Muscle layer of colon (tissue), 2 donors: Measurements from ENCODE around the gene SH3TC1.

ENCODE experiments used
- H3K27ac ChIP-seq: one replicate; pipeline ENCODE4 v1.7.0; 2013; ENCODE audit warnings: low read depth, mild to moderate bottlenecking, low read length, moderate library complexity
- H3K27me3 ChIP-seq, 2 donors: one replicate each; pipeline ENCODE4 v1.7.0; 2013; ENCODE audit warnings: low read length in 2 of 2, mild to moderate bottlenecking in 2 of 2; ENCODE audit not compliant: insufficient read depth in 2 of 2, control insufficient read depth in 1 of 2
- H3K36me3 ChIP-seq: one replicate; pipeline ENCODE4 v1.7.0; 2013; ENCODE audit warnings: mild to moderate bottlenecking, low read length; ENCODE audit not compliant: insufficient read depth
- H3K4me1 ChIP-seq: one replicate; pipeline ENCODE4 v1.7.0; 2013; ENCODE audit warnings: mild to moderate bottlenecking, low read length; ENCODE audit not compliant: insufficient read depth
- H3K4me3 ChIP-seq, 2 donors: one replicate each; pipeline ENCODE4 v1.7.0; 2013; ENCODE audit warnings: low read length in 2 of 2, low read depth in 1 of 2, mild to moderate bottlenecking in 1 of 2, moderate library complexity in 1 of 2
- H3K9ac ChIP-seq: one replicate; pipeline ENCODE4 v1.7.0; 2013; ENCODE audit warnings: low read length
- H3K9me3 ChIP-seq: one replicate; pipeline ENCODE4 v1.7.0; 2013; ENCODE audit warnings: mild to moderate bottlenecking, low read length
- donor health status: abdominal sarcoma.
- donor health status: Adenocarcinoma of cecum.

The SH3TC1 gene

DNA sequence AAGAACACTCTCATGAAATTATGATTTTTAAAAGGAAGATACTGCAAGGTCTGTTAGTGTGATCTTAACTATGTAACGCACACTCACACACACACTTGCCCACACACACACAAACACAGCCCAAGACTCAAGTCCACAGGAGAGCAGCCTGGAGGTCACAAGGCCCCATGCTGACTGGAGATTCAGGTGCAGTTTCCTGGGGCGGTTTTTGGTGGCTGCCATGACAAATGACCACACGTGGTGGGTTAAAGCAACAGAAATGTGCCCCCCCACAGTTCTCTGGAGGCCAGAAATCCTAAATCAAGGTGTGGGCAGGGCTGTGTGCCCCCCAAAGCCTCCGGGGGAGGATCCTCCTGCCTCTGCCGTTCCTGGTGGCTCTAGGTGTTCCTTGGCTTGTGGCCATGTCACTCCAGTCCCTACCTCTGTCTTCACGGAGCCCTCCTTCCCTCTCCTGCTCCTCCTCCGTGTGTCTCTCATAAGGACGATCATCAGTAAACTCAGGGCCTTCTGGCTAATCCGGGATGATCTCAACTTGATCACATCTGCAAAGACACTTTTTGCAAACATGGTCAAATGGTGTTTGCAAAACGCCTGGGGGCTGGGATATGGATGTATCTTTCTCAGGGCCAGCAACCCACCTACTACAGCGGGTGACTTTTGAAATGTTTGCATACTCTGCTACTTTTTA is 60.8 kb downstream of the SH3TC1 start:
- Histone ChIP-seq H3K9me3 (no peaks in the 10 kb centered on the region), H3K9ac (no peak overlapping the region), H3K27ac (no peak overlapping the region), H3K4me1 (peaks cover 5% of the 10 kb centered on the region), H3K27me3 (no peaks in the 10 kb centered on the region), H3K4me3 (no peak overlapping the region), H3K36me3 (no peaks in the 10 kb centered on the region)

DNA sequence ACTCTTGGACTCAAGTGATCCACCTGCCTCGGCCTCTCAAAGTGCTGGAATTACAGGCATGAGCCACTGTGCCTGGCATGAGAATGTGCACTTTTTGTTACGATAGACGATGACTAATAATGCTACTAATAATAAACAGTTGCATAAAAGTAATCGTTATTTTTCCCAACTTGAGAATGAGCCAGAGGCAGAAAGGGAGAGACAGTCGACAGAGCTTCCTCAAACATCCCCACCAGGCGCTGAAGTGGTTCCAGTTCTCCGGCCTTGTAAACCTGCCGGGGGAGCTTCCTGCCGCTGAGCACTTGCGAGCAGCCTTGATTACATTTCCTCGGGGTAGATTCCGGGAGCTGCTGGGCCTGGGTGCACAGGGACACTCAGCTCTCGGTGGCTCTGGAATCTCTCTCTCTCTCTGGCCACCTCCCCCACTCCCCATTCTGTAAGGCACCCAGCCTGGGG is 61.6 kb downstream of the SH3TC1 start:
- H3K9ac ChIP-seq: no peak overlapping the region
- no peaks in the 10 kb centered on the region for H3K9me3 ChIP-seq
- H3K27ac ChIP-seq: peak overlapping the region; percentile 6
- no peaks in the 10 kb centered on the region for H3K27me3 ChIP-seq
- H3K36me3 ChIP-seq: no peaks in the 10 kb centered on the region
- peaks cover 5% of the 10 kb centered on the region for H3K4me1 ChIP-seq
- no peak overlapping the region for H3K4me3 ChIP-seq

DNA sequence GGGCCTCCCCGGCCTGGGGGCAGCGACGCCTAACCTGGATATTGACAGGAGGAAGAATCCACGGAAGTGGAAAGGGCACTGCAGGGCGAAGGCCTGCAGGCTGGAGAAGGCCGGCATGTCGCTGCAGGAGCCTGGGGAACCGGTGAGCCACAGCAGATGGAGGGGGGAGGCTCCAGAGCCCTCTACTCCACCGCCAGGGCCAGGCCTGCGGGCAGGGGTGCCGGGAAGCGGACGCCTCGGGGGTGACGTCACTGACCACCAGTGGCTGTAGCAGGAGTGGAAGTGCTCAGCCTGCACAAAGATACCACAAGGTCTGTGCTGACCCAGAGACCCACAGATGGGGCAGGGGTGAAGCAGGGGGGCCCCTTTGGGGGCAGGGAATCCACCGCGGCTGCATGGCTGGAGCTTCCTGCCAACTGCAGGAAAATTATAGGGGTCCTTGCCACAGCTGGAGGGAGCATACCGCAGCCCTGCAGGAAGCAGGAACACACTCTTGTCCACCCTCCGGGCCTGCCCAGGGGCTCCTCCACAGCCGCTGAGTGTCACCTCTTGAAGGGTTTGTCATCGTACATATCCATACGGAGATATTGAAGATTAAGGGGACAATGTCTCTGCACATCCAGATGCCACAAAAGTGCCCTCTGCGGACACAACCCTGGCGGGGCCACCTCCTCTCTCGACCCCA is 62.9 kb downstream of the SH3TC1 start:
- H3K4me1 ChIP-seq: peaks cover 9% of the 10 kb centered on the region
- no peaks in the 10 kb centered on the region for H3K27me3 ChIP-seq
- no peak overlapping the region for H3K9ac ChIP-seq
- H3K9me3 ChIP-seq: no peaks in the 10 kb centered on the region
- no peak overlapping the region for H3K27ac ChIP-seq
- H3K36me3 ChIP-seq: no peaks in the 10 kb centered on the region
- H3K4me3 ChIP-seq: no peak overlapping the region

DNA sequence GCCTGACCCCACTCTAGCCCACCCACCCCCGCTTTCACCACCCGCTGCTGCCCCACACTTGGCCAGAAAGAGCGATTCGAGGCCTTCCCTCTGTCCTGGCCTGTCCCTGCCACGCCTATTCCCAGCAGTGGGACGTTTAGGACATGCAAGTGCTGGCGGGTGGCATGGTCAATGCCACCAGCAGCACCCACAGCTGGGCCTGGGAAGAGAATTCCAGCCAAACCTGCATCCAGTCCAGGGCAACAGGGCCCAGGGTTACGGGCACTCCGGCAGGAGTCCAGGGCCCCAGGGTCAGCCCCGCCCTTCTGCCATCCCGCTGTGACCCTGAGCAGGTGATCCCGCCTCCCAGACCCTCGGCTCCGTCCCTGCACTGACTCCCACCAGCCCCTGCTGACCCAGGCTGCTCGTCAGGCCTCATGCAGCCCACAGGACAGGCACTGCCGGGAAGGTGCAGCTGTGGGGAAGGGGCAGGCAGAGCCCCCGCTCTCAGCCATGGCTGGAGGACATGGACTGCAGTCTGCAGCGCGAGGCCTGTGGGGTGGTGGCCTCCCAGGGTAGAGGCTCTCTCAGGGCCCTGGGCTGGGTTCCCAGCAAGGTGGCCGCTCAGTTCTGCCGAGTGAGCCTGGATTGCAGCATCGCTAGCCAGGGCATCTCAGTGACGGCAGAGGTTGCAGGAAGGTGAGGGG is 63.7 kb downstream of the SH3TC1 start:
- no peak overlapping the region for H3K27ac ChIP-seq
- no peaks in the 10 kb centered on the region for H3K27me3 ChIP-seq
- no peaks in the 10 kb centered on the region for H3K9me3 ChIP-seq
- H3K36me3 ChIP-seq: no peaks in the 10 kb centered on the region
- peaks cover 17% of the 10 kb centered on the region for H3K4me1 ChIP-seq
- H3K4me3 ChIP-seq: no peak overlapping the region
- H3K9ac ChIP-seq: no peak overlapping the region

DNA sequence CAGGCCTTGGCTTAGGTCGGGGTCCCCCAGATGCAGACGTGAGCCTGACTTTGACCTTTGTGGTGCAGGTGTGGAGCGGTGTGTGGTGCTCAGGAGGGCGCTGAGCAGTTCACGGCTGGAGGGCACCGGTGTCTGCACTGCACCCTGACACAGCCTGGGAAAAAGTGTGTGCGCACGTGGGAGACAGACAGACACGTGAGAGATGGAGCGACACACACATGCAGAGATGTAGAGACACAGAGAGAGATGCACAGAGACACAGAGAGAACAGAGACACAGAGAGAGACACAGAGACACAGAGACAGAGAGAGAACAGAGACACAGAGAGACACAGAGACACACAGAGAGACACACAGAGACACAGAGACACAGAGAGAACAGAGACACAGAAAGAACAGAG is 64.3 kb downstream of the SH3TC1 start:
- Histone ChIP-seq H3K27ac (no peak overlapping the region), H3K27me3 (no peaks in the 10 kb centered on the region), H3K36me3 (no peaks in the 10 kb centered on the region), H3K9me3 (no peaks in the 10 kb centered on the region), H3K9ac (no peak overlapping the region), H3K4me1 (peaks cover 18% of the 10 kb centered on the region), H3K4me3 (no peak overlapping the region)

DNA sequence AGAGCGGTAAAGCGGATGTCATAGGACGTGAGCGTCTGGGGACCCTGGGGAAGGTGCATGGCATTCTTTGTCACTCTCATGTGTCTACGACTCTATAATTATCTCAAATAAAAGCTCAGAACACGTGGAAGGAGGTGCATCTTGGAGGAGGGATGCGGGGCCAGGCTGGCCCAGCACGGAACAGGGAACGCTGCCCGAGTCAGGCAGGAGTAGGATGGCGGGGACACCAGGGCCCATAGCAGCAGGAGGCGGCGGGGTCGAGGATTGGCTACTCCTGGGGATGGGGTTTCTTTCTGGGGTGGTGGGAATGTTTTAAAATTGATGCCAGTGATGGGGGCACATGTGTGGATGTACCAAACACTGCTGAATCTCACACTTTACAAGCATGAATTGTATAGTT is 65.0 kb downstream of the SH3TC1 start:
- Histone ChIP-seq H3K4me3 (no peak overlapping the region), H3K27me3 (no peaks in the 10 kb centered on the region), H3K9ac (no peak overlapping the region), H3K4me1 (peaks cover 24% of the 10 kb centered on the region), H3K27ac (no peak overlapping the region), H3K36me3 (no peaks in the 10 kb centered on the region), H3K9me3 (no peaks in the 10 kb centered on the region)

DNA sequence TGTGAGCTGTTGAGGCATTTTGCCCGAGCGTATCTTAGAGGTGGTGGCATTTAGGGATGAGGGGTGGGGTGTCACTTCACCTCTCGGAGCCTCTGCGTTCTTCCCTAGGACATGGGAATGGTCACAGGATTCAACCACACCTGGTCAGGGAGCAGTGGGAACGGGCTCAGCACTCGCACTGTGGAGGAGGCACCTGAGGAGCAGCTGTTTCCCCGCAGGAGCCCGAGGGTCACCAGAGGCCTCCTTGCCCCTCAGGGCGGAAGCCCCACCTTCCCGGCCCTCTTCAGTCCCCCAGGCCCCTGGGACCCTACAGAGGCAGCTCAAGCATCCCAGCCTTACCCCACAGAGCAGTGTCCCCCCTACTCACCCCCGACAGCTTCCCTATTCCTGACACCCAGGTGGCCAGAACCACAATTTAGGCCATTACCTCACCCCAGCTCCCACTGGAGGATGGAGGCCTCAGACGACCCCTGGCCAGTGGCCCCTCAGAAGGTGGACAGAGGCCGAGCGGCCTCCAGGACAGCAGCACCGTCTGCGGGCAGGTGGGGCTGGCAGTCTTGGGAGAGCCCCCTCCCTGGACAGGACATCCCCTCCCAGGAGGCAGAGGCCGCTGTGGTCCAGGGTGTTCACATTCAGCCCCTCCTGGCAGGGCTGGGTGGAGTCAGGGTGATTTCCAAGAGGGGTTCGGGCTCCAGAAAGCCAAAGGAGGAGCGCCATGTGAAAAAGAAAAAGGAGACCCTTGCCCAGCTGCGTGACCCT is 66.3 kb downstream of the SH3TC1 start:
- H3K27me3 ChIP-seq: no peaks in the 10 kb centered on the region
- no peak overlapping the region for H3K9ac ChIP-seq
- no peak overlapping the region for H3K4me3 ChIP-seq
- no peaks in the 10 kb centered on the region for H3K9me3 ChIP-seq
- H3K27ac ChIP-seq: no peak overlapping the region
- peaks cover 30% of the 10 kb centered on the region for H3K4me1 ChIP-seq
- H3K36me3 ChIP-seq: no peaks in the 10 kb centered on the region

DNA sequence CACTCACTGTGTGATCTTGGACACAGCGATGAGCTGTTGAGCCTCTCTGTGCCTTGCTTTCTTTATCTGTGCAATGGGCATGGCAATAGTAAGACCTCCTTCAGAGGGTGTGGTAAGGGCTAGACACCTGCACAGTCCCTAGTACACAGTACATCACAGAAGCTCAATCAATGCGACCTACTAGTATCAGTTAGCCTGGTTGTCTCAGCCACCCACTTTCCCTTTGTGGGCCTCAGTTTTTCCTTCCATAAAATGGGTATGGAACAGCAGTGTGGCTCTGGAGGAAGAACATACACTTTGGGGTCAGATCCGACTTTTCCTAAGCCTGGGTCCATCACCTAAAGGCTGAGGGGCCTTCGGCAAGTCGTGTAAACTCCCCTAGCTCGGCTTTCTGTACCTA is 67.0 kb downstream of the SH3TC1 start:
- H3K27ac ChIP-seq: no peak overlapping the region

DNA sequence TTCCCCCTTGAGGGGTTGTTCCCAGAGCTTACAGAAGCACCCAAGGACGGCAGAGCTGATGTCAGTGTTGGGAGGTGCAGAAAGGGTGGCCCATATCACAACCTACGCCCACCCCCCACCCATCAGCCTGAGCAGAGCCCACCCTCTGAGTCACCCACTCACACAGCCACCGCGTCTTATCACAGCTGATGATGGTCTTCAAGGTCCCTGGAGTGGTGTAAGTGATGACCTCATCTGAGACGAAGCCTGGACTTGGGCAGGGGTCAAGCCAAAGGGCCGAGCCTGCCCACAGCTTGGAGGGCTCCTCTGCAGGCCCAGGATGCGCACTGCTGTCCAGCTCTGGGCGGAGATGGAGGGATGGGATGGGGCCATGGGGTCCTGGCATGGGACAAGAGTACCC is 67.4 kb downstream of the SH3TC1 start:
- no peaks in the 10 kb centered on the region for H3K36me3 ChIP-seq
- no peaks in the 10 kb centered on the region for H3K27me3 ChIP-seq
- peaks cover 36% of the 10 kb centered on the region for H3K4me1 ChIP-seq
- H3K4me3 ChIP-seq: no peak overlapping the region
- H3K27ac ChIP-seq: no peak overlapping the region
- no peaks in the 10 kb centered on the region for H3K9me3 ChIP-seq
- H3K9ac ChIP-seq: no peak overlapping the region

More for the DNA sequence above, 67.0 kb downstream of the SH3TC1 start:
- Histone ChIP-seq H3K27me3 (no peaks in the 10 kb centered on the region), H3K4me1 (peaks cover 33% of the 10 kb centered on the region), H3K4me3 (no peak overlapping the region), H3K36me3 (no peaks in the 10 kb centered on the region), H3K9me3 (no peaks in the 10 kb centered on the region), H3K9ac (no peak overlapping the region)

DNA sequence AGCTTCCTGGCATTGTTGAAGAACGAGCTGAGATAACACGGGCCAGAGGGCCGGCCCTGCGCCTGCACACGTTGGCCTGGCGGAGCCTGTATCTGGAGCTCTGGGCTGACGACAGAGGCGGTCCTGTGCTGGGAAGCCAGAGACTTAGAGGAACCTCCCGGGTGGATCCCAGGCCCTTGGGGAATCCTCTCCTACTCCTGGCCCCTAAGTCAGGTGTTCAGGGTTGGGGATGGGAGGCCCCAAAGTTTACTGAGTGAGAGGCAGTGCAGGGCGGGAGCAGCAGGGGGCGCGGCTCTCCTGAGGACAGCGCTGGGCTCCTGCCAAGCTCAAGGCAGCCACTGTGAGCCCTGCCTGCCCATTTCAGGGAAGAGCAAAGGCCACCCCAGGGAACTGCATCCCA is 68.0 kb downstream of the SH3TC1 start:
- H3K9ac ChIP-seq: no peak overlapping the region
- no peaks in the 10 kb centered on the region for H3K36me3 ChIP-seq
- H3K27me3 ChIP-seq: no peaks in the 10 kb centered on the region
- H3K9me3 ChIP-seq: no peaks in the 10 kb centered on the region
- H3K27ac ChIP-seq: no peak overlapping the region
- no peak overlapping the region for H3K4me3 ChIP-seq
- H3K4me1 ChIP-seq: peaks cover 42% of the 10 kb centered on the region

DNA sequence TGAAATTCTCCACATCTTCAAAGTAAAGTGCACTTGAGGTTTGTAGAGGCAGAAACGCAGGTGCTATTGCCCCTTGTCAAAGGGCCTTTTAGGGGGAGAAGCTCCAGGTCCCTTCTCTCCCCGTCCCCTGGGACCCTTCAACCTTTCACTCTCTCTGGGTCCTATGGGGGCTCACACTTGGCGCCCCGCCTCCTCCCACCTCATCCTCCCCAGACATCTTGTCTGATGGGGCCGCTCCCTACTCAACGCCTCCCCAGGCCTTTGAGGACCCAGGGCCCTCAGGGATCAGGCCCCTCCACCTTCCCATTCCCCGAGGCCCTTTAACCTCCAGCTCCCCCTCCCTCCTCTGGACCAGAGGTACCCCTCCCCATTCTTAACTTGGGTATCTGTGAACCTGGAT is 69.1 kb downstream of the SH3TC1 start:
- H3K9me3 ChIP-seq: no peaks in the 10 kb centered on the region
- no peaks in the 10 kb centered on the region for H3K27me3 ChIP-seq
- H3K36me3 ChIP-seq: no peaks in the 10 kb centered on the region
- no peak overlapping the region for H3K4me3 ChIP-seq
- no peak overlapping the region for H3K27ac ChIP-seq
- H3K9ac ChIP-seq: no peak overlapping the region
- H3K4me1 ChIP-seq: peaks cover 52% of the 10 kb centered on the region
